Ovary (tissue), 3 donors: ENCODE measurements around the gene GDF10.

Experiments used
- CTCF ChIP-seq, 3 donors: fragments of 450-650 bp in 2 of 3; fragments of 200-600 bp in 1 of 3; IDR thresholded peaks; one replicate each; pipeline versions ENCODE4 v1.5.1 to v1.8.0; 2016 to 2022; ENCODE audit warnings: antibody characterized with exemption in 3 of 3, mild to moderate bottlenecking in 1 of 3
- EP300 ChIP-seq: sonication (generic); formaldehyde crosslinking; IDR thresholded peaks from one replicate; pipeline ENCODE4 v1.6.1; 2017; ENCODE audit warnings: antibody characterized with exemption
- POLR2A ChIP-seq: fragments of 450-650 bp; IDR thresholded peaks from one replicate; pipeline ENCODE4 v1.6.1; 2017; ENCODE audit warnings: antibody characterized with exemption, mild to moderate bottlenecking, moderate library complexity
- donor health status: DM: no; HTN: no; CAD: no.

GRCh38 chr10:47315421-47315820 lies 15.4 kb downstream of the GDF10 start:
- no peak for TF ChIP-seq CTCF (IDR thresholded peaks at IDR 0.05)
- no peak for TF ChIP-seq POLR2A
- no peak for TF ChIP-seq EP300
